Neural cell (in vitro differentiated cells): ENCODE data around the gene DGLUCY.

ENCODE experiments used
- CTCF ChIP-seq: fragments of 450-650 bp; IDR thresholded peaks from 2 replicates; pipeline ENCODE4 v1.5.1; 2014; ENCODE audit warnings: antibody characterized with exemption, mild to moderate bottlenecking, moderate library complexity; ENCODE audit not compliant: poor library complexity, severe bottlenecking
- EP300 ChIP-seq: fragments of 450-650 bp; conservative IDR thresholded peaks from 2 replicates; pipeline ENCODE4 v1.6.1; 2014; ENCODE audit warnings: antibody characterized with exemption, mild to moderate bottlenecking, moderate library complexity; ENCODE audit not compliant: poor library complexity, severe bottlenecking
- EZH2 ChIP-seq: fragments of 200-600, 300-800 bp; shearing (Covaris generic), sonication (generic); IDR thresholded peaks from 2 replicates; pipeline ENCODE4 v1.6.1; 2014; ENCODE audit warnings: antibody characterized with exemption, low read length, borderline replicate concordance, mild to moderate bottlenecking; ENCODE audit not compliant: insufficient read depth, poor library complexity, severe bottlenecking
- MXI1 ChIP-seq: fragments of 450-650 bp; conservative IDR thresholded peaks from 2 replicates; pipeline ENCODE4 v1.6.1; 2014; ENCODE audit warnings: antibody characterized with exemption, mild to moderate bottlenecking; ENCODE audit not compliant: poor library complexity, severe bottlenecking
- POLR2AphosphoS5 ChIP-seq: IDR thresholded peaks from 2 replicates; pipeline ENCODE4 v1.6.1; 2012
- RAD21 ChIP-seq: fragments of 450-650 bp; conservative IDR thresholded peaks from 2 replicates; pipeline ENCODE4 v1.6.1; 2014; ENCODE audit warnings: antibody characterized with exemption, mild to moderate bottlenecking, moderate library complexity
- REST ChIP-seq: IDR thresholded peaks from 2 replicates; pipeline ENCODE4 v1.6.1; 2012; ENCODE audit warnings: borderline replicate concordance
- SMC3 ChIP-seq: fragments of 450-650 bp; conservative IDR thresholded peaks from 2 replicates; pipeline ENCODE4 v1.6.1; 2014; ENCODE audit warnings: antibody characterized with exemption, mild to moderate bottlenecking, moderate library complexity; ENCODE audit not compliant: poor library complexity
- TAF1 ChIP-seq: IDR thresholded peaks from 2 replicates; pipeline ENCODE4 v1.6.1; 2012; ENCODE audit warnings: low read depth

GRCh38 chr14:91263329-91263728, 149.5 kb downstream of the DGLUCY start:
- TF ChIP-seq CTCF (no peak), SMC3 (no peak), EP300 (no peak), POLR2AphosphoS5 (no peak), EZH2 (no peak), TAF1 (no peak), RAD21 (no peak), REST (no peak), MXI1 (no peak)
